Testis (tissue), 3 donors: ENCODE data around the gene PCYT2. TPM values are rescaled to one million over a fixed set of nuclear protein-coding genes. Genes with fewer than 3 reads are reported as not detected.
A peak's percentile ranks its signal among the peaks of the same experiment; 100 is the strongest.

Source experiments
- DNase-seq: peaks from one replicate; pipeline ENCODE4 v3.0.0-alpha.2; 2019
- H3K27ac ChIP-seq, 2 donors: fragments of 200-600 bp; sonication (generic); one replicate each; pipeline ENCODE4 v1.5.1; 2019
- H3K27me3 ChIP-seq: fragments of 200-600 bp; sonication (generic); one replicate; pipeline ENCODE4 v1.5.1; 2019
- H3K36me3 ChIP-seq: fragments of 200-600 bp; sonication (generic); one replicate; pipeline ENCODE4 v1.5.1; 2017; ENCODE audit warnings: low read depth; ENCODE audit errors: missing control alignments
- H3K4me1 ChIP-seq: fragments of 200-600 bp; sonication (generic); one replicate; pipeline ENCODE4 v1.5.1; 2019
- H3K4me3 ChIP-seq, 2 donors: fragments of 200-600 bp; sonication (generic); one replicate each; pipeline ENCODE4 v1.5.1; 2017 to 2019
- H3K9me3 ChIP-seq: fragments of 200-600 bp; sonication (generic); one replicate; pipeline ENCODE4 v1.5.1; 2017
- POLR2A ChIP-seq: fragments of 450-650 bp; IDR thresholded peaks from one replicate; pipeline ENCODE4 v1.6.1; 2017; ENCODE audit warnings: antibody characterized with exemption, mild to moderate bottlenecking, moderate library complexity
- WGBS, 2 donors: methylation state at CpG; one replicate each; pipeline ENCODE4 v1.1.5; 2018; 5-methylcytosine and 5-hydroxymethylcytosine counted together
- intact Hi-C: fragments of 100-400 bp; cut with DNase I; formaldehyde crosslinking; loops from one replicate; pipeline ENCODE4 v1.15.1; 2023; ENCODE audit warnings: low total_unique reads
- polyA plus RNA-seq: library from polyadenylated mRNA; stranded (reverse); fragments of 350-450 nt; fragmentation: Illumina TruSeq; extraction: RNeasy Lipid Tissue Mini Kit (QIAGEN cat#74804); gene quantifications from one replicate; pipeline ENCODE4 v1.2.3, GENCODE V29; 2014; ENCODE audit warnings: low read depth, low replicate concordance; ENCODE audit not compliant: insufficient read depth
- total RNA-seq, 2 donors: library from RNA; depleted of rRNA; stranded (reverse); fragments of >200 nt; gene quantifications; one replicate each; pipeline ENCODE4 v1.2.3, GENCODE V29; 2016
- TF ChIP-seq, protein P1 (sequence below), 3 experiments: fragments of 450-650 bp in 2 of 3; fragments of 200-600 bp in 1 of 3; sonication (generic) in 1 of 3; IDR thresholded peaks; one replicate each; pipeline ENCODE4 v1.5.1; 2016 to 2019; ENCODE audit warnings: antibody characterized with exemption in 3 of 3, mild to moderate bottlenecking in 2 of 3, moderate library complexity in 1 of 3

The PCYT2 gene
- total and polyA plus RNA-seq, 3 donors from 2014 or later: 171 to 488 (median 438) TPM

DNA sequence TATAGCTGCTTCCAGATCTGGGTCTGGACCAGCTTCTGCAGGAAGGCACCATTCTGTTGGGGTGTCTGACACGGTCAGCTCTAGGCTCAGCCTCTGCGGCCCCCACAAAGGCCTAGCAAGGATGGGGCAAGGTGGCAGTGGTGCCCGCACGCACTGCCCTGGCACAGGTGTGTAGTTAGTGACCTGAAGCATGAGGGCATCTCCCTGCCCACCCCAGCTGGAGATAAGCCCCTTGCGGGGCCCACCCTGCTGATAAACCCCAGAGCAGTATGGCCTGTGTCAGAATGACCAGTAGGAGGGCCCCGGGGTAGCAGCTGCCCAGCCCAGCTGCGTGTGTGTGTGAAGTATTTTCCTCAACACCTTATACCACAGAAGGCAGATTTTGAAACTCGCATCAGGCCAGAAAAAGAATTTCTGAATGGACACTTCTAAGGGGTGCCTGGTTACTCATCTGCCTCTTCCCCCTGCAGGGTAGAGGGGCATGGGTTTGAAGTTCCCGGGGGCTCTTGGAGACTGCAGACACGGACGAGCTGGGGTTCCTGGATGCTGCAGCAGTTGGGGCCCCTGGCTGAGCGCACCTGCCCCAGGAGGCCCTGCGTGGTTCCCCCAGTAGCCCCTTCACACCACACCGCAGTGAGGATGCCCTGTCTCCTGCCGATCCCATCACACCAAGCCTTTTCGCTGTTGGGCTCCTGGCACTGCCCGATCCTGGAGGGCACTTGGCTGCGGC lies 44.6 kb downstream of the PCYT2 start:
- 59 to 77% methylated on average over 6 to 18 of the region's 18 CpGs for WGBS, 2 donors
- no peaks in the 10 kb centered on the region for H3K36me3 ChIP-seq
- no peaks in the 10 kb centered on the region for H3K27me3 ChIP-seq
- intact Hi-C loops: no loop called here
- TF ChIP-seq POLR2A: no peak
- TF ChIP-seq, protein P1, sequence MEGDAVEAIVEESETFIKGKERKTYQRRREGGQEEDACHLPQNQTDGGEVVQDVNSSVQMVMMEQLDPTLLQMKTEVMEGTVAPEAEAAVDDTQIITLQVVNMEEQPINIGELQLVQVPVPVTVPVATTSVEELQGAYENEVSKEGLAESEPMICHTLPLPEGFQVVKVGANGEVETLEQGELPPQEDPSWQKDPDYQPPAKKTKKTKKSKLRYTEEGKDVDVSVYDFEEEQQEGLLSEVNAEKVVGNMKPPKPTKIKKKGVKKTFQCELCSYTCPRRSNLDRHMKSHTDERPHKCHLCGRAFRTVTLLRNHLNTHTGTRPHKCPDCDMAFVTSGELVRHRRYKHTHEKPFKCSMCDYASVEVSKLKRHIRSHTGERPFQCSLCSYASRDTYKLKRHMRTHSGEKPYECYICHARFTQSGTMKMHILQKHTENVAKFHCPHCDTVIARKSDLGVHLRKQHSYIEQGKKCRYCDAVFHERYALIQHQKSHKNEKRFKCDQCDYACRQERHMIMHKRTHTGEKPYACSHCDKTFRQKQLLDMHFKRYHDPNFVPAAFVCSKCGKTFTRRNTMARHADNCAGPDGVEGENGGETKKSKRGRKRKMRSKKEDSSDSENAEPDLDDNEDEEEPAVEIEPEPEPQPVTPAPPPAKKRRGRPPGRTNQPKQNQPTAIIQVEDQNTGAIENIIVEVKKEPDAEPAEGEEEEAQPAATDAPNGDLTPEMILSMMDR (IDR thresholded peaks at IDR 0.05): no peak
- no peak for DNase-seq
- no peaks in the 10 kb centered on the region for H3K9me3 ChIP-seq
- H3K27ac ChIP-seq: peak overlapping the region in 1 of 2 donors; percentile 54
- no peak overlapping the region for H3K4me3 ChIP-seq
- H3K4me1 ChIP-seq: peaks cover 55% of the 10 kb centered on the region

DNA sequence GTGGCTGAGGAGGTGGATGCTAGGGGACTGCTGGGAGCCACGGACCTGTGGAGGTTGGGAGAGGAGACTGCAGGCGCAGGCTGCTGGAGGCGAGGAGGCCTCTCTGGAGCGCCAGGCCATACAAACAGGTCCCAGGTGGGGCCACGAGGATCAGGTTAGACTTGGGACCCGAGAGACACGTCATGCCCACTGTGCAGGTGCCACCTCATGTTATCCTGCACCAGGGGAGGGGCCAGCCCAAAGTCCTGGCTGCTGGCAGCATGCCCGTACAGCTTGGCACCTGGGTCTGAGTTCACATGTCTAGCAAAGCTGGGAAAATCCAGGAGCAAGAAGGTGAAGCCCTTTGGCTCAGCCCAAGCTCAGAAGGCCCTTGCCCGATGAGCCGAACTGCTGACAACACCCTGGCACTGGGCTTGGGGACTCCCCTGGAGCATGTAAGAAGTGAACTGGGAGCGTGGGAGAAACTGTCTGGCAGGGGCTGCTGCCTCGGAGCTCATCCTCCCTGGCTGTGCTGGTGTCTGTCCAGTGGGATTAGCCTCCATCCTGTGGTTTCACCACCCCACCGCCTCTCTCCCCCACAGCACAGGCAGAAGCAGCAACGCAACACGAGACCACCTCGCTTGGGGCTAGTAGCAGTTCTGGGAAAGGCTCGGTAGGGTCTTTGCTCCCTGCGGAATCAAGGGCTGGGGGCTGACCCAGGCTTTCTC lies 45.3 kb downstream of the PCYT2 start:
- H3K36me3 ChIP-seq: no peaks in the 10 kb centered on the region
- WGBS, 2 donors: 37 to 64% methylated on average over 2 to 17 of the region's 18 CpGs
- DNase-seq: peak; percentile 57
- TF ChIP-seq, protein P1 (IDR thresholded peaks at IDR 0.05): no peak
- no peak for TF ChIP-seq POLR2A
- no peak overlapping the region for H3K27ac ChIP-seq
- no peaks in the 10 kb centered on the region for H3K27me3 ChIP-seq
- H3K4me3 ChIP-seq: no peak overlapping the region
- intact Hi-C loops: no loop called here
- peaks cover 58% of the 10 kb centered on the region for H3K4me1 ChIP-seq
- H3K9me3 ChIP-seq: no peaks in the 10 kb centered on the region

DNA sequence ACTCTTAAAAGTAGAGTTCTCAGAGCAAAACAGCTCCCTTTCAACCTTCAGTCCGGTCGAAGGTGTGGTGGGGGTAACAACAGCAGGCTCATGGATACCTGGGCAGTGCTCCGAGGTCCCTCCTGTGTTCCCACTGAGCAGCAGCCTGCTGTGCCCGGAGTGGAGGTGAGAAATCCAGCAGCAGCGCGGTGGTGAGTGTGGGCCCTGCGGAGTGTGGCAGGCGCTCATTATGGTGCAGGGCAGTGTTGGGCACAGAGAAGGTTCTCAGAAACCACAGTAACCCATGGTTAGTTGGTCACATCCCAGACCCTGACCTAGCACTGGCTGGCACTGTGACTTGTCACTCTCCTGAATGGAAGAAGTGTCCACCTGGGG lies 45.9 kb downstream of the PCYT2 start:
- intact Hi-C loops: no loop called here
- Histone ChIP-seq H3K4me1 (peaks cover 58% of the 10 kb centered on the region), H3K36me3 (no peaks in the 10 kb centered on the region), H3K4me3 (no peak overlapping the region), H3K9me3 (no peaks in the 10 kb centered on the region), H3K27me3 (no peaks in the 10 kb centered on the region), H3K27ac (no peak overlapping the region)
- TF ChIP-seq, protein P1 (IDR thresholded peaks at IDR 0.05): no peak
- TF ChIP-seq POLR2A: no peak
- no peak for DNase-seq
- WGBS, 2 donors: 87 to 92% methylated on average over 8 of the region's 8 CpGs

DNA sequence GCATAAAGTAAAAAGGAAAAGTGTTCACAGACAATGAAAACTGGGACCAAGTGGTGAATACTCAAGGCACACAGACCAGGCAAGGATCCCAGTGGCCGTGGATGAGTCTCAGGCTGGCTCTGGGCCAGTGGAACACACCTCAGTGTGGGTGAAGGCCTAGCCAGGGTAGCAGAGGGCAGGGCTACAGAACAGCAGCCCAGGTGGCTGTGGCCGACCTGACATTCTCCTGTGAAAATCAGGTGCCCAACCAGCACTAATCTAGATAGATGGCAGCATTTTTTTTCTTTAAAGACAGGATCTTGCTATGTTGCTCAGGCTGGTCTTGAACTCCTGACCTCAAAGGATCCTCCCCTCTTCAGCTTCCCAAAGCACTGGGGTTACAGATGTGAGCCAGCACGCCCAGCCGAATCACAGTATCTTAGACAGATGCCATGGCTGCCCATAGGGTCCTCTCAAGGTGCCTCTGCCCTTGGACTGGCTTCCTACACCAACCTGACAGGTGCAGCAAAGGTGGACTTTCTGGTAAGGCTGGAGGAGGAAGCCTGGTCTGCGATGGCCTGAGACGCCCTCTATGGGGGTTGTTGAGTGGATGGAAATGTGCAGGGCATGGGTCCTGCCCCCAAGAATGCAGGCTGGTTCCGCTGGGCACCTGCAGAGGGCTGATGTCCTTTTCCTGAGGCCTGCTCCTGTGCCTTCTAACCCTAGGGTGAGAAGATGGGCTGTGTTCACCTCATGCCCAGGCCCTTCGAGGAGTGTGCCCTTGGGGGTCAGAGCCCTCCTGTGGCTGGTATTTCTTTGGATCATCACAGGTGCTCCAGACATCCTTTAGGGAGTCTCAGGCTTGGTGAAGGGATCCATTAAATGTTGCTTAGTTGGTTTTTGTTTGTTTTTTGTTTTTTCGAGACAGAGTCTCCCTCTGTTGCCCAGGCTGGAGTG lies 47.1 kb downstream of the PCYT2 start:
- no peaks in the 10 kb centered on the region for H3K27me3 ChIP-seq
- TF ChIP-seq, protein P1 (IDR thresholded peaks at IDR 0.05): no peak
- no peak for TF ChIP-seq POLR2A
- no peaks in the 10 kb centered on the region for H3K36me3 ChIP-seq
- H3K9me3 ChIP-seq: no peaks in the 10 kb centered on the region
- no peak for DNase-seq
- intact Hi-C loops: no loop called here
- WGBS, 2 donors: 78 to 83% methylated on average over 6 to 9 of the region's 9 CpGs
- no peak overlapping the region for H3K4me3 ChIP-seq
- no peak overlapping the region for H3K27ac ChIP-seq
- H3K4me1 ChIP-seq: peaks cover 54% of the 10 kb centered on the region
